MCF 10A (cell line): ENCODE results near the gene ANGPTL2. TPM values are rescaled to one million over a fixed set of nuclear protein-coding genes. Genes with fewer than 3 reads are reported as not detected.
"Not testable (repeated sequence)": the region's sequence is repeated elsewhere in the genome, so short reads cannot be mapped to it uniquely, and the experiment has no call there.

Experiments used
- Bru-seq: library from RNA; stranded (reverse); fragments of 400-500 nt; gene quantifications from one replicate; lab custom pipeline; 2021; lab: Mats Ljungman, UMichigan
- BruChase-seq, 2 experiments: library from RNA; stranded (reverse); fragments of 400-500 nt; gene quantifications; one replicate each; lab custom pipeline; 2021; lab: Mats Ljungman, UMichigan
- BruUV-seq: library from RNA; stranded (reverse); fragments of 400-500 nt; replicated peaks from 2 replicates; lab custom pipeline; 2021; lab: Mats Ljungman, UMichigan
- CTCF ChIA-PET: fragments of 300-600 bp; sonication (Branson Sonifier 250); formaldehyde crosslinking; extraction: SDS; loops from one replicate; lab custom pipeline; 2021; ENCODE audit warnings: antibody characterized with exemption, inconsistent platforms; lab: Yijun Ruan, JAX
- POLR2A ChIA-PET: fragments of 300-600, 350-650 bp; sonication (Branson Sonifier 250); formaldehyde crosslinking; extraction: SDS; loops from one replicate; lab custom pipeline; 2020; ENCODE audit warnings: antibody characterized with exemption, inconsistent platforms; lab: Yijun Ruan, JAX
- DNase-seq: peaks from one replicate; pipeline ENCODE4 v3.0.0-alpha.2; 2018; ENCODE audit not compliant: unreplicated experiment
- H3K27ac Mint-ChIP-seq: one replicate; pipeline ENCODE4 v1.8.0; 2022; ENCODE audit warnings: mild to moderate bottlenecking, low read depth, mixed read lengths; ENCODE audit not compliant: unreplicated experiment
- H3K27me3 Mint-ChIP-seq: one replicate; pipeline ENCODE4 v1.8.0; 2022; ENCODE audit warnings: mixed read lengths; ENCODE audit not compliant: insufficient read depth, unreplicated experiment
- H3K36me3 Mint-ChIP-seq: one replicate; pipeline ENCODE4 v1.8.0; 2022; ENCODE audit warnings: mild to moderate bottlenecking, moderate library complexity, mixed read lengths; ENCODE audit not compliant: insufficient read depth, unreplicated experiment
- H3K4me1 Mint-ChIP-seq: one replicate; pipeline ENCODE4 v1.8.0; 2022; ENCODE audit warnings: mixed read lengths; ENCODE audit not compliant: insufficient read depth, unreplicated experiment
- H3K4me3 Mint-ChIP-seq: one replicate; pipeline ENCODE4 v1.8.0; 2022; ENCODE audit warnings: mild to moderate bottlenecking, moderate library complexity, mixed read lengths; ENCODE audit not compliant: unreplicated experiment
- H3K9me3 Mint-ChIP-seq: one replicate; pipeline ENCODE4 v1.8.0; 2022; ENCODE audit warnings: mixed read lengths; ENCODE audit not compliant: unreplicated experiment
- CTCF ChIP-seq: fragments of 200-600 bp; IDR thresholded peaks from one replicate; pipeline ENCODE4 v1.8.0; 2022; ENCODE audit warnings: antibody characterized with exemption, mild to moderate bottlenecking; ENCODE audit not compliant: unreplicated experiment
- intact Hi-C: fragments of 100-400 bp; cut with micrococcal nuclease; formaldehyde crosslinking; loops from 2 replicates; pipeline ENCODE4 v1.14.1; 2022
- long read RNA-seq: library from polyadenylated mRNA; stranded (forward); transcript quantifications from one replicate; pipeline ENCODE4 v2.0.0, GENCODE V29; 2022
- total RNA-seq: library from RNA; stranded (reverse); gene quantifications from 2 replicates; pipeline ENCODE4 v1.2.3, GENCODE V29; 2022

Gene ANGPTL2
- not detected in 2 replicates for total RNA-seq
- percentile 3 among the genes with signal in this experiment for Bru-seq, nascent RNA
- BruChase-seq, experiment 1, labeled RNA remaining after a 6-hour chase: not detected
- percentile 3 among the genes with signal in this experiment for BruChase-seq, experiment 2, labeled RNA remaining after a 2-hour chase
- long read RNA-seq: 0 reads

- Mint-ChIP-seq H3K9me3 (no peaks in the 10 kb centered on the region), H3K27ac (no peak within 1 kb of the TSS), H3K4me1 (peaks cover 7% of the 10 kb centered on the region), H3K27me3 (peaks cover 27% of the 10 kb centered on the region), H3K36me3 (no peaks in the 10 kb centered on the region), H3K4me3 (peak within 1 kb of the TSS; percentile 4)
- POLR2A ChIA-PET: interaction anchor here (0.6 to 0.7 kb wide), 2 partner anchors 65 to 83 kb away, joined by 3 read pairs; no protein-coding TSS in a partner anchor
- no peak for TF ChIP-seq CTCF
- intact Hi-C loops: no loop called here
- peak; percentile 27 for DNase-seq
- CTCF ChIA-PET: interaction anchor here (1.1 kb wide), 1 partner anchor 157 kb away, joined by 3 read pairs; no protein-coding TSS in a partner anchor
- BruUV-seq: no TSS peak
Measured at GRCh38 chr9:127122176-127123063, at the start of gene ANGPTL2. TSS of gene ANGPTL2 (minus strand) at chr9:127122635. CDS start at chr9:127108731, 13,904 bp downstream.

- H3K36me3 Mint-ChIP-seq, H3K4me3 Mint-ChIP-seq, DNase-seq, H3K9me3 Mint-ChIP-seq, CTCF ChIA-PET, H3K27ac Mint-ChIP-seq, intact Hi-C loops, BruUV-seq, H3K27me3 Mint-ChIP-seq: not testable (repeated sequence)
- POLR2A ChIA-PET: interaction anchor here (1.2 kb wide), 1 partner anchor 10 kb away, joined by 4 read pairs; no protein-coding TSS in a partner anchor
- peaks cover 16% of the 10 kb centered on the region for H3K4me1 Mint-ChIP-seq
Measured at GRCh38 chr9:127171348-127171747, 48.9 kb upstream of the ANGPTL2 start.

GRCh38 chr9:127170652-127171051, 48.2 kb upstream of the ANGPTL2 start:
- intact Hi-C loops: no loop called here
- no peak overlapping the region for H3K4me3 Mint-ChIP-seq
- H3K27ac Mint-ChIP-seq: no peak overlapping the region
- BruUV-seq: no TSS peak
- H3K9me3 Mint-ChIP-seq: no peaks in the 10 kb centered on the region
- no peak for TF ChIP-seq CTCF
- ChIA-PET CTCF (no interaction called here), POLR2A (no interaction called here)
- no peaks in the 10 kb centered on the region for H3K27me3 Mint-ChIP-seq
- no peaks in the 10 kb centered on the region for H3K36me3 Mint-ChIP-seq
- DNase-seq: no peak
- H3K4me1 Mint-ChIP-seq: peaks cover 17% of the 10 kb centered on the region

GRCh38 chr9:127170103-127170502, 47.7 kb upstream of the ANGPTL2 start:
- Mint-ChIP-seq H3K9me3 (no peaks in the 10 kb centered on the region), H3K27ac (no peak overlapping the region), H3K27me3 (no peaks in the 10 kb centered on the region), H3K36me3 (no peaks in the 10 kb centered on the region), H3K4me3 (no peak overlapping the region), H3K4me1 (peaks cover 17% of the 10 kb centered on the region)
- no peak for DNase-seq
- ChIA-PET CTCF (no interaction called here), POLR2A (no interaction called here)
- TF ChIP-seq CTCF: no peak
- BruUV-seq: no TSS peak
- intact Hi-C loops: no loop called here
